Adrenal gland (tissue), 12 donors: ENCODE results near the gene TXLNA. TPM values are rescaled to one million over a fixed set of nuclear protein-coding genes. Genes with fewer than 3 reads are reported as not detected.

Source experiments
- DNase-seq, 7 donors: peaks; one replicate each; pipeline ENCODE4 v3.0.0-alpha.2; 2019 to 2020
- H3K27ac ChIP-seq, 5 donors: fragments of 200-600 bp; sonication (generic) in 4 of 5; 1 replicate in 3 of 5; 2 replicates in 2 of 5; pipeline versions ENCODE4 v1.5.1 to v1.8.0; 2016 to 2020; ENCODE audit warnings: mild to moderate bottlenecking in 1 of 5
- H3K27me3 ChIP-seq: fragments of 200-600 bp; 2 replicates; pipeline ENCODE4 v1.8.0; 2021
- H3K36me3 ChIP-seq, 2 donors: fragments of 200-600 bp; replicated peaks in 1 of 2; 1 replicate in 1 of 2; 2 replicates in 1 of 2; pipeline versions ENCODE4 v1.5.1 to v1.8.0; 2018 to 2022
- H3K4me1 ChIP-seq, 2 donors: fragments of 200-600 bp; replicated peaks in 1 of 2; 1 replicate in 1 of 2; 2 replicates in 1 of 2; pipeline versions ENCODE4 v1.5.1 to v1.8.0; 2018 to 2021
- H3K4me3 ChIP-seq, 4 donors: fragments of 200-600 bp; sonication (generic) in 3 of 4; one replicate each; pipeline ENCODE4 v1.5.1; 2016 to 2018
- H3K9me3 ChIP-seq, 3 donors: fragments of 200-600 bp; sonication (generic) in 1 of 3; replicated peaks in 1 of 3; 1 replicate in 2 of 3; 2 replicates in 1 of 3; pipeline versions ENCODE4 v1.5.1 to v1.8.0; 2016 to 2021
- POLR2A ChIP-seq, 2 donors: fragments of 450-650 bp; IDR thresholded peaks; one replicate each; pipeline ENCODE4 v1.6.1; 2017; ENCODE audit warnings: antibody characterized with exemption in 2 of 2, mild to moderate bottlenecking in 2 of 2, moderate library complexity in 1 of 2
- WGBS, 4 donors: extraction: QIAGEN DNeasy Blood & Tissue Kit in 2 of 4; methylation state at CpG; one replicate each; pipeline versions ENCODE4 v1.1.5 to v1.1.7; 2013 to 2017; 5-methylcytosine and 5-hydroxymethylcytosine counted together
- intact Hi-C, 2 donors: fragments of 100-400 bp; cut with DNase I; formaldehyde crosslinking; loops; one replicate each; pipeline versions ENCODE4 v1.14.1 to v1.15.0; 2022 to 2023
- polyA plus RNA-seq, 3 donors: library from polyadenylated mRNA; stranded (reverse); fragments of 200-250 nt in 2 of 3; fragments of 350-450 nt in 1 of 3; fragmentation: Illumina TruSeq in 1 of 3; extraction: RNeasy Lipid Tissue Mini Kit (QIAGEN cat#74804) in 1 of 3; gene quantifications; one replicate each; pipeline ENCODE4 v1.2.3, GENCODE V29; 2013 to 2014
- total RNA-seq, 9 donors: library from RNA; depleted of rRNA in 4 of 9; stranded (reverse); fragments of >200 nt in 4 of 9; fragments of 120-200 nt in 1 of 9; fragmentation: NEBNext Ultra II Directional in 1 of 9; extraction: Animal tissue kit (Norgen Biotek cat#: 25700) in 1 of 9; gene quantifications; one replicate each; pipeline versions ENCODE4 v1.1.0 to v1.2.4, GENCODE V29; 2013 to 2023
- TF ChIP-seq, protein P1 (sequence below), 6 experiments: fragments of 450-650 bp in 4 of 6; fragments of 200-600 bp in 2 of 6; sonication (generic) in 1 of 6; IDR thresholded peaks; 1 replicate in 5 of 6; 2 replicates in 1 of 6; pipeline versions ENCODE4 v1.5.1 to v1.8.0; 2016 to 2021; ENCODE audit warnings: antibody characterized with exemption in 6 of 6, mild to moderate bottlenecking in 2 of 6, moderate library complexity in 1 of 6
- donor health status: healthy with polysubstance abuse.
- donor health status: Bipolar disorder and iron deficiency.
- donor health status: DM: yes; HTN: yes; CAD: no.
- donor health status: DM: no; HTN: no; CAD: no.
- donor health status: DM: no; HTN: no; CAD: no.
- donor health status: DM: yes; HTN: yes; CAD: no.

TXLNA gene
- total and polyA plus RNA-seq, 12 donors = 14.9 to 97.4 (median 62.3) TPM

DNA sequence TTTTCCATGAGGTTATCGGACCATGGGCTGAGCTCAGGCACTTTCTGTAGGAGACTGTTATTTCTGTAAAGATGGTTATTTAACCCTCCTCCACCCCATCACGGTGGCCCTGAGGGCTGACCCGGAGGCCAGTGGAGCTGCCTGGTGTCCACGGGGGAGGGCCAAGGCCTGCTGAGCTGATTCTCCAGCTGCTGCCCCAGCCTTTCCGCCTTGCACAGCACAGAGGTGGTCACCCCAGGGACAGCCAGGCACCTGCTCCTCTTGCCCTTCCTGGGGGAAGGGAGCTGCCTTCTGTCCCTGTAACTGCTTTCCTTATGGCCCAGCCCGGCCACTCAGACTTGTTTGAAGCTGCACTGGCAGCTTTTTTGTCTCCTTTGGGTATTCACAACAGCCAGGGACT is 18.4 kb downstream of the TXLNA start:
- intact Hi-C loops = no loop called here
- WGBS, 4 donors = 36 to 55% (median 51%) methylated on average over 5 to 6 of the region's 6 CpGs

DNA sequence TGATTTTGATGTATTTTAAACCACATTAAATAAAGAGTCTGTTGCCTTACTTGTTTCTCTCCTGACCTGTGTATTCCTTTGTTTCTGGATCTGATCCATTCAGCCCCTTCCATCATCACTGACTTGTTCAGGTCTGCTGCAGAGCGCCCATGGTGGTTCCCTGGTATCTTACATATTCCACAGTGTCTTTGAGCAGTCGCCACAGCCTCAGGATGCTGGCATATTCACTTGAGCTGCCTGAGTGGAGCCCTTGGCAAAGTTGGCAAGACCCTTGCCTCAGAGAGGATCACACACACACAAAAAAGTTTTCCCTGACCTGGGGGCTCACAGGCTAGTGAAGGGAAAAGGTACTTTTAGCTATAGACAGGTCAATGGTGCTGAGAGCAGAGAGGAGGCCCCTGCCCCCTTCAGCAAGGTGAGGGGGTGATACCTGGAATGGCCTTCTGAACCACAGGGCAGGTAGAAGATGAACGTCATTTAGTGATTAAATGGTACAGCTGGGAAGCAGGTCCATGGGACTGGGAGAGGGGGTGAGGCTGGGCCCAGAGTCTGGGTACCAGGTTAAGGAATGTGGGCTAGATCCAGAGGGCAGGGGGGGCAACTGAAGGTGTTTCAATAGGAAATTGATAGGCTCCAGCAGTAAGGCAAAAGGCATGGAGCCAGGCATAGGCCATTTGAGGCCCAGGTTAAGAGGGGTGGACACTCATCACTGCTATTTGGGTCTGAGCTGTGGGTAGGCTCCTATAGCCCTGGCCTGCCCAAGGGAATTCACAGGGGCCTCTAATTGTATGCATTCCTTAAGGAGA is 19.0 kb downstream of the TXLNA start:
- H3K27ac ChIP-seq = peak overlapping the region in 3 of 5 donors; percentile 2 to 90 (median 62)

More for the DNA sequence above, 18.4 kb downstream of the TXLNA start:
- H3K4me3 ChIP-seq = no peak overlapping the region
- peak overlapping the region in 3 of 5 donors; percentile 2 to 69 (median 62) for H3K27ac ChIP-seq
- H3K36me3 ChIP-seq = peaks cover 0 to 56% of the 10 kb centered on the region in 2 donors
- peak in 1 of 7 donors; percentile 37 for DNase-seq
- TF ChIP-seq, protein P1, sequence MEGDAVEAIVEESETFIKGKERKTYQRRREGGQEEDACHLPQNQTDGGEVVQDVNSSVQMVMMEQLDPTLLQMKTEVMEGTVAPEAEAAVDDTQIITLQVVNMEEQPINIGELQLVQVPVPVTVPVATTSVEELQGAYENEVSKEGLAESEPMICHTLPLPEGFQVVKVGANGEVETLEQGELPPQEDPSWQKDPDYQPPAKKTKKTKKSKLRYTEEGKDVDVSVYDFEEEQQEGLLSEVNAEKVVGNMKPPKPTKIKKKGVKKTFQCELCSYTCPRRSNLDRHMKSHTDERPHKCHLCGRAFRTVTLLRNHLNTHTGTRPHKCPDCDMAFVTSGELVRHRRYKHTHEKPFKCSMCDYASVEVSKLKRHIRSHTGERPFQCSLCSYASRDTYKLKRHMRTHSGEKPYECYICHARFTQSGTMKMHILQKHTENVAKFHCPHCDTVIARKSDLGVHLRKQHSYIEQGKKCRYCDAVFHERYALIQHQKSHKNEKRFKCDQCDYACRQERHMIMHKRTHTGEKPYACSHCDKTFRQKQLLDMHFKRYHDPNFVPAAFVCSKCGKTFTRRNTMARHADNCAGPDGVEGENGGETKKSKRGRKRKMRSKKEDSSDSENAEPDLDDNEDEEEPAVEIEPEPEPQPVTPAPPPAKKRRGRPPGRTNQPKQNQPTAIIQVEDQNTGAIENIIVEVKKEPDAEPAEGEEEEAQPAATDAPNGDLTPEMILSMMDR (IDR thresholded peaks at IDR 0.05) = no peak
- TF ChIP-seq POLR2A (IDR thresholded peaks at IDR 0.05) = peak in 1 of 2 donors; percentile 16
- no peaks in the 10 kb centered on the region for H3K9me3 ChIP-seq
- peaks cover 35 to 45% of the 10 kb centered on the region in 2 donors for H3K4me1 ChIP-seq
- H3K27me3 ChIP-seq = no peaks in the 10 kb centered on the region

DNA sequence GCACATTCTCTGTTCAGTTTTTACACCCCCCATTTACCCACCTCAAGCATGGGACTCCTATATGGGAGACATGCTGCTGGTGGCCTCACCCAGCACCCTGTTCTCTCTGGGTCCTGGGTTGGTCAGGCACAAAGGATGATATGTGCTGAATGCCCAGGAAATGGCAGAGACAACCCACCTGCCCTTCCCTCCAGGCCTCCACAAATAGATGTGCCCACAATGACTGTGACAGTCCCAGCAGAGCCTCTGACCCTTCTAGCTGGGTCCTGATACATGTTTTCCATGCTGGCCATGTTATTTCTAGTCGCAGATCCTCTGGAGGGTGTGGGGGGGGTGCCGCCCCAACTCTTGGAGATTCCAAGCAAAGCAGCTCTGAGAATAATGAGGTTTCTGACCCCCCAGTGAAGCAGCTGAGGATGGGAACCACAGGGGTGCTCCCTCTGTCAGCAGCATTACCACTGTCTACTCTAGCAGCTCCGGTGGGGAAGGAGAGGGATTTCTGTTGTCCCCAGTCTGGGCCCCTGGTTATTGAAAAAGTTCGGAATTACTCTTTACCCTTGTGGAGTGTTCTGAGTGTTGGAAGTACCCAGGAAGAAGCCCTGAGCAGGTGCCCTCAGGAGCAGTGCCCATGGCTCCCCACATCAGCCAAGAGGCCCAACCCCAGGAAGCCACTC is 19.7 kb downstream of the TXLNA start:
- TF ChIP-seq, protein P1 (IDR thresholded peaks at IDR 0.05) = no peak
- no peak for TF ChIP-seq POLR2A (IDR thresholded peaks at IDR 0.05)
- Histone ChIP-seq H3K4me1 (peaks cover 35 to 45% of the 10 kb centered on the region in 2 donors), H3K27ac (peak overlapping the region in 4 of 5 donors; percentile 70 to 90 (median 82)), H3K4me3 (no peak overlapping the region), H3K9me3 (no peaks in the 10 kb centered on the region), H3K27me3 (no peaks in the 10 kb centered on the region), H3K36me3 (peaks cover 0 to 42% of the 10 kb centered on the region in 2 donors)
- WGBS, 4 donors = 65 to 90% (median 73%) methylated on average over 2 to 4 of the region's 4 CpGs
- intact Hi-C loops = no loop called here
- DNase-seq = no peak

More for the DNA sequence above, 19.0 kb downstream of the TXLNA start:
- WGBS, 4 donors = 84 to 90% (median 86%) methylated on average over 3 of the region's 3 CpGs
- Histone ChIP-seq H3K4me3 (no peak overlapping the region), H3K27me3 (no peaks in the 10 kb centered on the region), H3K36me3 (peaks cover 0 to 50% of the 10 kb centered on the region in 2 donors), H3K4me1 (peaks cover 35 to 45% of the 10 kb centered on the region in 2 donors), H3K9me3 (no peaks in the 10 kb centered on the region)
- TF ChIP-seq, protein P1 (IDR thresholded peaks at IDR 0.05) = no peak
- no peak for TF ChIP-seq POLR2A (IDR thresholded peaks at IDR 0.05)
- no peak for DNase-seq
- intact Hi-C loops = no loop called here

DNA sequence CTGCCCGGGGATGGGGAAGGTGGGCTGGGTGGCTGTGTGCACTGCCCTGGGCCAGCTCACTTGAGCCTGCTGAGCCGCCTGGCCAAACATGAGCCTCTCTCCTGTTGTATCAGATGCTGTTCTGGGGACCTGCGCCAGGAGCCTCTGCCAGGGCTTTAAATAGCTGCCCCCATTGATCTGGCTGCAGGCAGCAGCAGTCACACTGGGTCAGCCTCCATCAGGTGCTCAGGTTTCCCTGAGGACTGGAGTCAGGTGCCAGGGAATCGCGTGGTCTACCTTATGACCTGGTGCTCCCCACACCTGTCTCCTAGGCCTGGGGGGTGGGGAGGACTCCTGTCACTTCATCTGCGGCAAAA is 20.2 kb downstream of the TXLNA start:
- WGBS, 4 donors = 39 to 67% (median 44%) methylated on average over 1 to 6 of the region's 6 CpGs

More for the DNA sequence above, 20.2 kb downstream of the TXLNA start:
- H3K4me1 ChIP-seq = peaks cover 35 to 45% of the 10 kb centered on the region in 2 donors
- H3K27ac ChIP-seq = peak overlapping the region in 4 of 5 donors; percentile 70 to 90 (median 82)
- H3K4me3 ChIP-seq = peak overlapping the region in 1 of 4 donors; percentile 77
- H3K27me3 ChIP-seq = no peaks in the 10 kb centered on the region
- intact Hi-C loops = loop anchor here in 1 of 2 donors (5.0 kb wide), 1 partner anchor 48 kb away; the partner anchor contains the start of gene FAM167B
- peak in 6 of 7 donors; percentile 64 to 87 (median 76) for DNase-seq
- peaks cover 0 to 37% of the 10 kb centered on the region in 2 donors for H3K36me3 ChIP-seq
- no peaks in the 10 kb centered on the region for H3K9me3 ChIP-seq
- TF ChIP-seq POLR2A (IDR thresholded peaks at IDR 0.05) = peak in 1 of 2 donors; percentile 1
- TF ChIP-seq, protein P1 (IDR thresholded peaks at IDR 0.05) = no peak
